SU-DHL-6 (cell line): ENCODE measurements around the gene CAPN15.

ENCODE experiments used
- H2AFZ ChIP-seq: fragments of 200-600 bp; sonication (generic); 2 replicates; pipeline ENCODE4 v1.6.1; 2014; ENCODE audit warnings: low read depth, mild to moderate bottlenecking, moderate library complexity, mixed read lengths, antibody characterized with exemption, low read length; ENCODE audit not compliant: severe bottlenecking
- H3F3A ChIP-seq: fragments of 200-600 bp; shearing (Covaris generic); 2 replicates; pipeline ENCODE4 v1.6.0; 2016; ENCODE audit warnings: antibody characterized with exemption, mild to moderate bottlenecking; ENCODE audit not compliant: insufficient read depth
- H3K27ac ChIP-seq: fragments of 200-600 bp; sonication (generic); 2 replicates; pipeline ENCODE4 v1.5.1; 2016; ENCODE audit warnings: low read depth, mild to moderate bottlenecking, low read length, moderate library complexity, mixed read lengths
- H3K27me3 ChIP-seq: fragments of 200-600 bp; sonication (generic), shearing (Covaris generic); 2 replicates; pipeline ENCODE4 v1.6.0; 2014; ENCODE audit warnings: mild to moderate bottlenecking, low read length
- H3K36me3 ChIP-seq: fragments of 200-600 bp; sonication (generic); 2 replicates; pipeline ENCODE4 v1.6.1; 2014; ENCODE audit warnings: mild to moderate bottlenecking, low read length, mixed read lengths
- H3K4me2 ChIP-seq: fragments of 300-600, 200-600 bp; shearing (Covaris generic), sonication (generic); 2 replicates; pipeline ENCODE4 v1.6.0; 2014; ENCODE audit warnings: low read length, low read depth, mild to moderate bottlenecking; ENCODE audit not compliant: poor library complexity, severe bottlenecking
- H3K4me3 ChIP-seq: fragments of 200-600 bp; sonication (generic); 2 replicates; pipeline ENCODE4 v1.5.1; 2014; ENCODE audit warnings: antibody characterized with exemption, low read length, mild to moderate bottlenecking, mixed read lengths; ENCODE audit not compliant: insufficient read depth, poor library complexity, severe bottlenecking
- H3K79me2 ChIP-seq: fragments of 200-600 bp; sonication (generic); 2 replicates; pipeline ENCODE4 v1.6.1; 2014; ENCODE audit warnings: mild to moderate bottlenecking, low read length, moderate library complexity; ENCODE audit not compliant: insufficient read depth
- H3K9ac ChIP-seq: fragments of 200-600 bp; sonication (generic); 2 replicates; pipeline ENCODE4 v1.7.0; 2014; ENCODE audit warnings: mild to moderate bottlenecking, low read length
- H3K9me2 ChIP-seq: fragments of 200-600 bp; sonication (generic); replicated peaks from 2 replicates; pipeline ENCODE4 v1.6.1; 2014; ENCODE audit warnings: low read length; ENCODE audit not compliant: insufficient read depth
- H3K9me3 ChIP-seq: fragments of 200-600 bp; sonication (generic); 2 replicates; pipeline ENCODE4 v1.6.1; 2014; ENCODE audit warnings: low read length, mixed read lengths; ENCODE audit not compliant: insufficient read depth
- H4K20me1 ChIP-seq: fragments of 200-600 bp; sonication (generic); 2 replicates; pipeline ENCODE4 v1.6.1; 2014; ENCODE audit warnings: low read depth, mild to moderate bottlenecking, antibody characterized with exemption, low read length, moderate library complexity, mixed read lengths
- CTCF ChIP-seq: fragments of 200-600 bp; sonication (generic); IDR thresholded peaks from one replicate; pipeline ENCODE4 v1.5.1; 2017; ENCODE audit warnings: antibody characterized with exemption, mild to moderate bottlenecking, low read length, moderate library complexity; ENCODE audit not compliant: insufficient read depth, poor library complexity, severe bottlenecking
- EZH2phosphoT487 ChIP-seq: fragments of 200-600 bp; sonication (generic), shearing (Covaris generic); conservative IDR thresholded peaks from 2 replicates; pipeline ENCODE4 v1.6.1; 2018; ENCODE audit warnings: mild to moderate bottlenecking, antibody characterized with exemption, low read length, moderate library complexity, mixed read lengths

Gene CAPN15

GRCh38 chr16:586047-586644 is 58.6 kb downstream of the CAPN15 start:
- Histone ChIP-seq H3K79me2 (0 out of 2 replicates have a peak, but pooled peaks cover 7% of the 10 kb centered on the region), H2AFZ (no peak overlapping the region), H3K4me2 (no peak overlapping the region), H3K9me2 (no peaks in the 10 kb centered on the region), H3K27ac (no peak overlapping the region), H3K4me3 (no peak overlapping the region), H3K9ac (no peak overlapping the region), H3F3A (no peaks in the 10 kb centered on the region; the same call in 1 of the 2 replicates), H3K27me3 (no peaks in the 10 kb centered on the region), H4K20me1 (no peaks in the 10 kb centered on the region), H3K36me3 (no peaks in the 10 kb centered on the region), H3K9me3 (no peaks in the 10 kb centered on the region)
- TF ChIP-seq EZH2phosphoT487: no peak
- TF ChIP-seq CTCF: no peak

GRCh38 chr16:586645-587590 is 59.4 kb downstream of the CAPN15 start:
- TF ChIP-seq CTCF: no peak
- no peak for TF ChIP-seq EZH2phosphoT487
- Histone ChIP-seq H3K79me2 (0 out of 2 replicates have a peak, but pooled peaks cover 7% of the 10 kb centered on the region), H3K27ac (no peak overlapping the region), H3K27me3 (no peaks in the 10 kb centered on the region), H4K20me1 (no peaks in the 10 kb centered on the region), H3K9me3 (no peaks in the 10 kb centered on the region), H3K9me2 (no peaks in the 10 kb centered on the region), H3K4me3 (no peak overlapping the region), H3K4me2 (peak overlapping the region; percentile 69), H3F3A (no peaks in the 10 kb centered on the region; the same call in 1 of the 2 replicates), H2AFZ (no peak overlapping the region), H3K9ac (peak overlapping the region; percentile 90; the same call in 1 of the 2 replicates), H3K36me3 (no peaks in the 10 kb centered on the region)

GRCh38 chr16:588639-588888 is 61.1 kb downstream of the CAPN15 start:
- Histone ChIP-seq H3K9me3 (no peaks in the 10 kb centered on the region), H3K27ac (peak overlapping the region; percentile 95), H3K9ac (peak overlapping the region; percentile 90), H2AFZ (no peak overlapping the region), H4K20me1 (no peaks in the 10 kb centered on the region), H3K4me3 (peak overlapping the region; percentile 65), H3K27me3 (no peaks in the 10 kb centered on the region), H3K9me2 (no peaks in the 10 kb centered on the region), H3F3A (no peaks in the 10 kb centered on the region; the same call in 1 of the 2 replicates), H3K4me2 (peak overlapping the region; percentile 69), H3K79me2 (0 out of 2 replicates have a peak, but pooled peaks cover 8% of the 10 kb centered on the region), H3K36me3 (no peaks in the 10 kb centered on the region)
- TF ChIP-seq CTCF (no peak), EZH2phosphoT487 (no peak)
